GM23338 (cell line): Measurements from ENCODE around the gene PNLIPRP3. TPM values are rescaled to one million over a fixed set of nuclear protein-coding genes. Genes with fewer than 3 reads are reported as not detected.
A peak's percentile ranks its signal among the peaks of the same experiment; 100 is the strongest.

Experiments used
- ATAC-seq: fragments of 200-7000 bp; cut with Tn5 transposase; 3 replicates; pipeline ENCODE4 v1.9.1; 2020
- DNase-seq: peaks from one replicate; pipeline ENCODE4 v3.0.0-alpha.2; 2015; ENCODE audit warnings: low spot score
- H2AFZ ChIP-seq: fragments of 200-600 bp; sonication (generic); 2 replicates; pipeline ENCODE4 v1.8.0; 2016; ENCODE audit warnings: antibody characterized with exemption, mild to moderate bottlenecking, moderate library complexity
- H3F3A ChIP-seq: fragments of 200-600 bp; sonication (generic); replicated peaks from 2 replicates; pipeline ENCODE4 v1.8.0; 2017; ENCODE audit warnings: antibody characterized with exemption, mixed run types, low read depth
- H3K27ac ChIP-seq: fragments of 200-600 bp; sonication (generic); 2 replicates; pipeline ENCODE4 v1.6.1; 2016; ENCODE audit warnings: low read depth
- H3K27me3 ChIP-seq: fragments of 200-600 bp; sonication (generic); 2 replicates; pipeline ENCODE4 v1.8.0; 2016; ENCODE audit warnings: mild to moderate bottlenecking, mixed run types, moderate library complexity; ENCODE audit not compliant: insufficient read depth
- H3K36me3 ChIP-seq: fragments of 200-600 bp; sonication (generic); 2 replicates; pipeline ENCODE4 v1.8.0; 2016; ENCODE audit warnings: mild to moderate bottlenecking; ENCODE audit not compliant: insufficient read depth
- H3K4me1 ChIP-seq: fragments of 200-600 bp; sonication (generic); 2 replicates; pipeline ENCODE4 v1.8.0; 2016; ENCODE audit warnings: mild to moderate bottlenecking, moderate library complexity; ENCODE audit not compliant: insufficient read depth
- H3K4me2 ChIP-seq: fragments of 200-600 bp; sonication (generic); 2 replicates; pipeline ENCODE4 v1.7.1; 2017; ENCODE audit warnings: mixed run types
- H3K4me3 ChIP-seq: fragments of 200-600 bp; sonication (generic); 2 replicates; pipeline ENCODE4 v1.6.1; 2016; ENCODE audit warnings: mixed run types
- H3K79me2 ChIP-seq: fragments of 200-600 bp; sonication (generic); replicated peaks from 2 replicates; pipeline ENCODE4 v1.8.0; 2017; ENCODE audit warnings: mild to moderate bottlenecking; ENCODE audit not compliant: insufficient read depth
- H3K9me2 ChIP-seq: fragments of 200-600 bp; sonication (generic); 2 replicates; pipeline ENCODE4 v1.8.0; 2017; ENCODE audit not compliant: insufficient read depth
- H4K20me1 ChIP-seq: fragments of 200-600 bp; sonication (generic); replicated peaks from 2 replicates; pipeline ENCODE4 v1.8.0; 2017; ENCODE audit warnings: mild to moderate bottlenecking; ENCODE audit not compliant: insufficient read depth
- H3K27ac Mint-ChIP-seq: 2 replicates; pipeline ENCODE4 v1.8.0; 2020; ENCODE audit warnings: inconsistent platforms, mild to moderate bottlenecking, moderate library complexity, mixed read lengths
- H3K27me3 Mint-ChIP-seq: 3 replicates; pipeline ENCODE4 v1.8.0; 2022; ENCODE audit warnings: low read depth, mild to moderate bottlenecking, moderate library complexity, mixed read lengths, inconsistent platforms; ENCODE audit not compliant: insufficient read depth, poor library complexity
- H3K36me3 Mint-ChIP-seq: 3 replicates; pipeline ENCODE4 v1.8.0; 2021; ENCODE audit warnings: low read depth, mild to moderate bottlenecking, inconsistent platforms, moderate library complexity, mixed read lengths
- H3K4me1 Mint-ChIP-seq: 3 replicates; pipeline ENCODE4 v1.8.0; 2020; ENCODE audit warnings: mild to moderate bottlenecking, inconsistent platforms, mixed read lengths
- H3K4me3 Mint-ChIP-seq: 3 replicates; pipeline ENCODE4 v1.8.0; 2021; ENCODE audit warnings: moderate library complexity, mild to moderate bottlenecking, inconsistent platforms, mixed read lengths
- H3K9me3 Mint-ChIP-seq: 3 replicates; pipeline ENCODE4 v1.8.0; 2020; ENCODE audit warnings: moderate library complexity, mild to moderate bottlenecking, inconsistent platforms, mixed read lengths
- CREB1 ChIP-seq: fragments of 250-450 bp; sonication (Bioruptor Pico); IDR thresholded peaks from 2 replicates; pipeline ENCODE4 v1.5.0; 2020; ENCODE audit warnings: low read depth, mild to moderate bottlenecking, moderate library complexity
- CTCF ChIP-seq, 2 experiments: fragments of 200-600 bp in 1 of 2; sonication (generic) in 1 of 2; conservative IDR thresholded peaks; 2 replicates each; pipeline versions ENCODE4 v1.5.1 to v1.6.1; 2016 to 2017; ENCODE audit warnings: antibody characterized with exemption in 2 of 2, low read depth in 2 of 2, mild to moderate bottlenecking in 2 of 2, moderate library complexity in 1 of 2
- ETS1 ChIP-seq: IDR thresholded peaks from 2 replicates; pipeline ENCODE4 v1.6.1; 2016; ENCODE audit warnings: antibody characterized with exemption
- EZH2 ChIP-seq: fragments of 200-600 bp; sonication (generic); IDR thresholded peaks from one replicate; pipeline ENCODE4 v1.8.0; 2017; ENCODE audit warnings: antibody characterized with exemption, mild to moderate bottlenecking, low read depth; ENCODE audit not compliant: unreplicated experiment
- EZH2phosphoT487 ChIP-seq: fragments of 200-600 bp; sonication (generic); IDR thresholded peaks from one replicate; pipeline ENCODE4 v1.8.1; 2018; ENCODE audit warnings: antibody characterized with exemption; ENCODE audit not compliant: unreplicated experiment
- JUNB ChIP-seq: IDR thresholded peaks from one replicate; pipeline ENCODE4 v1.6.1; 2016; ENCODE audit warnings: antibody characterized with exemption; ENCODE audit not compliant: unreplicated experiment
- NANOG ChIP-seq: IDR thresholded peaks from 2 replicates; pipeline ENCODE4 v1.6.1; 2016; ENCODE audit warnings: antibody characterized with exemption, borderline replicate concordance
- POLR2AphosphoS5 ChIP-seq: IDR thresholded peaks from 2 replicates; pipeline ENCODE4 v1.6.1; 2016; ENCODE audit warnings: antibody characterized with exemption, low read depth
- REST ChIP-seq: IDR thresholded peaks from one replicate; pipeline ENCODE4 v1.6.1; 2018; ENCODE audit warnings: antibody characterized with exemption; ENCODE audit not compliant: unreplicated experiment
- STAT1 ChIP-seq: IDR thresholded peaks from one replicate; pipeline ENCODE4 v1.6.1; 2016; ENCODE audit warnings: antibody characterized with exemption; ENCODE audit not compliant: unreplicated experiment
- ZNF114 ChIP-seq: fragments of 250-450 bp; sonication (Bioruptor Pico); IDR thresholded peaks from 2 replicates; pipeline ENCODE4 v1.5.0; 2020; ENCODE audit warnings: mild to moderate bottlenecking, moderate library complexity
- ZNF331 ChIP-seq: fragments of 250-450 bp; sonication (Bioruptor Pico); IDR thresholded peaks from 2 replicates; pipeline ENCODE4 v1.5.0; 2020; ENCODE audit warnings: low read depth, mild to moderate bottlenecking, moderate library complexity
- polyA plus RNA-seq: library from polyadenylated mRNA; unstranded; fragments of >200 nt; fragmentation: Nextera tagmentation; extraction: Ambion mirVana; gene quantifications from 2 replicates; pipeline ENCODE4 v1.2.1, GENCODE V29; 2016
- total RNA-seq: library from RNA; depleted of rRNA; stranded (reverse); fragments of >200 nt; shearing (Covaris generic); gene quantifications from 2 replicates; pipeline ENCODE4 v1.2.3, GENCODE V29; 2014
- TF ChIP-seq, protein P1 (sequence below): fragments of 250-450 bp; sonication (Bioruptor Pico); IDR thresholded peaks from 2 replicates; pipeline ENCODE4 v1.5.0; 2020; ENCODE audit warnings: mild to moderate bottlenecking, moderate library complexity

PNLIPRP3 gene
- total and polyA plus RNA-seq, 2 experiments from 2014 or later: not detected

DNA sequence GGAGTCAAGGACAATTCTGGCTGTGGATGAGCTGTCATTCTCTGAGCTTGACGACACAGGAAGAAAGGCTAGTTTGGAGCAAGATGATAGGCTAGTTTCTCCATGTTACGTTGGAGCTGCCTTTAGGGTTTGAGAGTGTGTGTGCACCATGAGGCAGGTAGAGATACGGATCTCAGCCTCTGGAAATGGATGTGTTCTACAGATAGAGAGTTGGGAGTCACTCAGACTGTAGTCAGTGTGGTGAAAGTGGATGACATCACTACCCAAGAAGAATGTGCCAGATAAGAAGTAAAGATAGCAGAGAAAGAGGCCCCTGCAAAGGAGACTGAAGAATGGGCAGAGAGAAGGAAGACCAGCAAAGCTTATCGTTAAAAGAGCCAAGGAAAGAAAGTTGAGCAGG lies 42.4 kb downstream of the PNLIPRP3 start:
- H2AFZ ChIP-seq: peak overlapping the region; percentile 61; the same call in 1 of the 2 replicates
- H3K27me3 ChIP-seq: no peaks in the 10 kb centered on the region
- H3K27ac Mint-ChIP-seq: no peak overlapping the region
- no peaks in the 10 kb centered on the region for H3K79me2 ChIP-seq
- H4K20me1 ChIP-seq: no peaks in the 10 kb centered on the region
- H3K4me3 ChIP-seq: no peak overlapping the region
- DNase-seq: no peak
- no peaks in the 10 kb centered on the region for H3K9me2 ChIP-seq
- H3K36me3 ChIP-seq: no peaks in the 10 kb centered on the region
- TF ChIP-seq ZNF331 (CRISPR knock-in tag): no peak
- TF ChIP-seq JUNB: no peak
- no peak for TF ChIP-seq REST
- TF ChIP-seq CREB1 (CRISPR knock-in tag): no peak
- no peak for TF ChIP-seq ETS1
- TF ChIP-seq CTCF (conservative IDR thresholded peaks at IDR 0.05; ENCODE audit: low read depth in 2 of 2): no peak
- TF ChIP-seq, protein P1, sequence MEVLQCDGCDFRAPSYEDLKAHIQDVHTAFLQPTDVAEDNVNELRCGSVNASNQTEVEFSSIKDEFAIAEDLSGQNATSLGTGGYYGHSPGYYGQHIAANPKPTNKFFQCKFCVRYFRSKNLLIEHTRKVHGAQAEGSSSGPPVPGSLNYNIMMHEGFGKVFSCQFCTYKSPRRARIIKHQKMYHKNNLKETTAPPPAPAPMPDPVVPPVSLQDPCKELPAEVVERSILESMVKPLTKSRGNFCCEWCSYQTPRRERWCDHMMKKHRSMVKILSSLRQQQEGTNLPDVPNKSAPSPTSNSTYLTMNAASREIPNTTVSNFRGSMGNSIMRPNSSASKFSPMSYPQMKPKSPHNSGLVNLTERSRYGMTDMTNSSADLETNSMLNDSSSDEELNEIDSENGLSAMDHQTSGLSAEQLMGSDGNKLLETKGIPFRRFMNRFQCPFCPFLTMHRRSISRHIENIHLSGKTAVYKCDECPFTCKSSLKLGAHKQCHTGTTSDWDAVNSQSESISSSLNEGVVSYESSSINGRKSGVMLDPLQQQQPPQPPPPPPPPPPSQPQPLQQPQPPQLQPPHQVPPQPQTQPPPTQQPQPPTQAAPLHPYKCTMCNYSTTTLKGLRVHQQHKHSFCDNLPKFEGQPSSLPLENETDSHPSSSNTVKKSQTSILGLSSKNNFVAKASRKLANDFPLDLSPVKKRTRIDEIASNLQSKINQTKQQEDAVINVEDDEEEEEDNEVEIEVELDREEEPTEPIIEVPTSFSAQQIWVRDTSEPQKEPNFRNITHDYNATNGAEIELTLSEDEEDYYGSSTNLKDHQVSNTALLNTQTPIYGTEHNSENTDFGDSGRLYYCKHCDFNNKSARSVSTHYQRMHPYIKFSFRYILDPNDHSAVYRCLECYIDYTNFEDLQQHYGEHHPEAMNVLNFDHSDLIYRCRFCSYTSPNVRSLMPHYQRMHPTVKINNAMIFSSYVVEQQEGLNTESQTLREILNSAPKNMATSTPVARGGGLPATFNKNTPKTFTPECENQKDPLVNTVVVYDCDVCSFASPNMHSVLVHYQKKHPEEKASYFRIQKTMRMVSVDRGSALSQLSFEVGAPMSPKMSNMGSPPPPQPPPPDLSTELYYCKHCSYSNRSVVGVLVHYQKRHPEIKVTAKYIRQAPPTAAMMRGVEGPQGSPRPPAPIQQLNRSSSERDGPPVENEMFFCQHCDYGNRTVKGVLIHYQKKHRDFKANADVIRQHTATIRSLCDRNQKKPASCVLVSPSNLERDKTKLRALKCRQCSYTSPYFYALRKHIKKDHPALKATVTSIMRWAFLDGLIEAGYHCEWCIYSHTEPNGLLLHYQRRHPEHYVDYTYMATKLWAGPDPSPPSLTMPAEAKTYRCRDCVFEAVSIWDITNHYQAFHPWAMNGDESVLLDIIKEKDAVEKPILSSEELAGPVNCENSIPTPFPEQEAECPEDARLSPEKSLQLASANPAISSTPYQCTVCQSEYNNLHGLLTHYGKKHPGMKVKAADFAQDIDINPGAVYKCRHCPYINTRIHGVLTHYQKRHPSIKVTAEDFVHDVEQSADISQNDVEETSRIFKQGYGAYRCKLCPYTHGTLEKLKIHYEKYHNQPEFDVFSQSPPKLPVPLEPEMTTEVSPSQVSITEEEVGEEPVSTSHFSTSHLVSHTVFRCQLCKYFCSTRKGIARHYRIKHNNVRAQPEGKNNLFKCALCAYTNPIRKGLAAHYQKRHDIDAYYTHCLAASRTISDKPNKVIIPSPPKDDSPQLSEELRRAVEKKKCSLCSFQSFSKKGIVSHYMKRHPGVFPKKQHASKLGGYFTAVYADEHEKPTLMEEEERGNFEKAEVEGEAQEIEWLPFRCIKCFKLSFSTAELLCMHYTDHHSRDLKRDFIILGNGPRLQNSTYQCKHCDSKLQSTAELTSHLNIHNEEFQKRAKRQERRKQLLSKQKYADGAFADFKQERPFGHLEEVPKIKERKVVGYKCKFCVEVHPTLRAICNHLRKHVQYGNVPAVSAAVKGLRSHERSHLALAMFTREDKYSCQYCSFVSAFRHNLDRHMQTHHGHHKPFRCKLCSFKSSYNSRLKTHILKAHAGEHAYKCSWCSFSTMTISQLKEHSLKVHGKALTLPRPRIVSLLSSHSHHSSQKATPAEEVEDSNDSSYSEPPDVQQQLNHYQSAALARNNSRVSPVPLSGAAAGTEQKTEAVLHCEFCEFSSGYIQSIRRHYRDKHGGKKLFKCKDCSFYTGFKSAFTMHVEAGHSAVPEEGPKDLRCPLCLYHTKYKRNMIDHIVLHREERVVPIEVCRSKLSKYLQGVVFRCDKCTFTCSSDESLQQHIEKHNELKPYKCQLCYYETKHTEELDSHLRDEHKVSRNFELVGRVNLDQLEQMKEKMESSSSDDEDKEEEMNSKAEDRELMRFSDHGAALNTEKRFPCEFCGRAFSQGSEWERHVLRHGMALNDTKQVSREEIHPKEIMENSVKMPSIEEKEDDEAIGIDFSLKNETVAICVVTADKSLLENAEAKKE (CRISPR knock-in tag): no peak
- no peak for TF ChIP-seq EZH2
- no peak for TF ChIP-seq ZNF114
- TF ChIP-seq POLR2AphosphoS5: no peak
- no peak for TF ChIP-seq EZH2phosphoT487
- TF ChIP-seq STAT1: no peak
- TF ChIP-seq NANOG: no peak
- H3K9me3 Mint-ChIP-seq: peaks cover 4% of the 10 kb centered on the region; the same call in 2 of the 3 replicates
- no peak overlapping the region for H3K4me2 ChIP-seq
- H3K27ac ChIP-seq: no peak overlapping the region
- no peaks in the 10 kb centered on the region for H3K36me3 Mint-ChIP-seq
- no peaks in the 10 kb centered on the region for H3K27me3 Mint-ChIP-seq
- H3F3A ChIP-seq: no peaks in the 10 kb centered on the region
- ATAC-seq: no peak
- no peak overlapping the region for H3K4me3 Mint-ChIP-seq
- H3K4me1 ChIP-seq: no peaks in the 10 kb centered on the region
- H3K4me1 Mint-ChIP-seq: peaks cover 14% of the 10 kb centered on the region
